Measurements from ENCODE around the gene CKAP4.

The CKAP4 gene

GRCh38 chr12:106197906-106198623 is 49.8 kb downstream of the CKAP4 start:
- no peak overlapping the region for H2AFZ ChIP-seq (ENCODE audit: low read depth, low read length, severe bottlenecking)
- no peaks in the 10 kb centered on the region for H3F3A ChIP-seq (ENCODE audit: insufficient read depth)
- no peak overlapping the region for H3K9ac ChIP-seq (ENCODE audit: low read length)
- TF ChIP-seq CTCF (IDR thresholded peaks at IDR 0.05; ENCODE audit: insufficient read depth, low read length, poor library complexity, severe bottlenecking) (no peak), EZH2phosphoT487 (conservative IDR thresholded peaks at IDR 0.05; ENCODE audit: low read length) (no peak)
- no peaks in the 10 kb centered on the region for H3K27me3 ChIP-seq (ENCODE audit: low read length)
- no peaks in the 10 kb centered on the region for H3K9me2 ChIP-seq (replicated peaks; ENCODE audit: insufficient read depth, low read length)
- H3K4me2 ChIP-seq (ENCODE audit: low read depth, low read length, poor library complexity, severe bottlenecking), result no peak overlapping the region
- H4K20me1 ChIP-seq (ENCODE audit: low read depth, low read length), result no peaks in the 10 kb centered on the region
- no peak overlapping the region for H3K4me3 ChIP-seq (ENCODE audit: insufficient read depth, low read length, poor library complexity, severe bottlenecking)
- H3K9me3 ChIP-seq (ENCODE audit: insufficient read depth, low read length), result no peaks in the 10 kb centered on the region
- no peaks in the 10 kb centered on the region for H3K36me3 ChIP-seq (ENCODE audit: low read length)
- H3K79me2 ChIP-seq (ENCODE audit: insufficient read depth, low read length), result no peaks in the 10 kb centered on the region
- no peak overlapping the region for H3K27ac ChIP-seq (ENCODE audit: low read depth, low read length)

GRCh38 chr12:106195621-106196027 is 52.2 kb downstream of the CKAP4 start:
- Histone ChIP-seq H3K79me2 (ENCODE audit: insufficient read depth, low read length) (no peaks in the 10 kb centered on the region), H3F3A (ENCODE audit: insufficient read depth) (no peaks in the 10 kb centered on the region), H3K9me3 (ENCODE audit: insufficient read depth, low read length) (no peaks in the 10 kb centered on the region), H3K4me3 (ENCODE audit: insufficient read depth, low read length, poor library complexity, severe bottlenecking) (no peak overlapping the region), H4K20me1 (ENCODE audit: low read depth, low read length) (no peaks in the 10 kb centered on the region), H3K27ac (ENCODE audit: low read depth, low read length) (no peak overlapping the region), H3K9ac (ENCODE audit: low read length) (no peak overlapping the region), H3K9me2 (replicated peaks; ENCODE audit: insufficient read depth, low read length) (no peaks in the 10 kb centered on the region), H3K27me3 (ENCODE audit: low read length) (no peaks in the 10 kb centered on the region), H2AFZ (ENCODE audit: low read depth, low read length, severe bottlenecking) (no peak overlapping the region), H3K4me2 (ENCODE audit: low read depth, low read length, poor library complexity, severe bottlenecking) (no peak overlapping the region), H3K36me3 (ENCODE audit: low read length) (no peaks in the 10 kb centered on the region)
- TF ChIP-seq EZH2phosphoT487 (conservative IDR thresholded peaks at IDR 0.05; ENCODE audit: low read length) (no peak), CTCF (IDR thresholded peaks at IDR 0.05; ENCODE audit: insufficient read depth, low read length, poor library complexity, severe bottlenecking) (no peak)

- Histone ChIP-seq H3K9me2 (replicated peaks; ENCODE audit: insufficient read depth, low read length) (no peaks in the 10 kb centered on the region), H3K4me2 (ENCODE audit: low read depth, low read length, poor library complexity, severe bottlenecking) (no peak overlapping the region), H4K20me1 (ENCODE audit: low read depth, low read length) (no peaks in the 10 kb centered on the region), H2AFZ (ENCODE audit: low read depth, low read length, severe bottlenecking) (no peak overlapping the region), H3K9ac (ENCODE audit: low read length) (no peak overlapping the region), H3K4me3 (ENCODE audit: insufficient read depth, low read length, poor library complexity, severe bottlenecking) (no peak overlapping the region), H3K27me3 (ENCODE audit: low read length) (no peaks in the 10 kb centered on the region), H3F3A (ENCODE audit: insufficient read depth) (no peaks in the 10 kb centered on the region), H3K79me2 (ENCODE audit: insufficient read depth, low read length) (no peaks in the 10 kb centered on the region), H3K36me3 (ENCODE audit: low read length) (no peaks in the 10 kb centered on the region), H3K27ac (ENCODE audit: low read depth, low read length) (no peak overlapping the region), H3K9me3 (ENCODE audit: insufficient read depth, low read length) (no peaks in the 10 kb centered on the region)
- TF ChIP-seq CTCF (IDR thresholded peaks at IDR 0.05; ENCODE audit: insufficient read depth, low read length, poor library complexity, severe bottlenecking) (no peak), EZH2phosphoT487 (conservative IDR thresholded peaks at IDR 0.05; ENCODE audit: low read length) (no peak)
Measured at GRCh38 chr12:106194351-106194750, 53.5 kb downstream of the CKAP4 start.

All from SU-DHL-6 (cell line).